H1 (cell line): ENCODE data around the gene MRPS34. TPM values are rescaled to one million over a fixed set of nuclear protein-coding genes. Genes with fewer than 3 reads are reported as not detected.

Source experiments
- CREB1 ChIP-seq: IDR thresholded peaks from 2 replicates; pipeline ENCODE4 v1.6.1; 2012; ENCODE audit warnings: inconsistent platforms
- JUN ChIP-seq: IDR thresholded peaks from 2 replicates; pipeline ENCODE4 v1.6.1; 2011; ENCODE audit warnings: low read depth, mild to moderate bottlenecking, improper control_type of control experiment, low read length
- MAX ChIP-seq: IDR thresholded peaks from 2 replicates; pipeline ENCODE4 v1.6.1; 2012; ENCODE audit warnings: inconsistent platforms
- NANOG ChIP-seq: IDR thresholded peaks from 2 replicates; pipeline ENCODE4 v1.6.1; 2011; ENCODE audit warnings: low read length, low read depth, mild to moderate bottlenecking, inconsistent platforms; ENCODE audit not compliant: insufficient read depth, poor library complexity, severe bottlenecking
- POLR2AphosphoS5 ChIP-seq: IDR thresholded peaks from 2 replicates; pipeline ENCODE4 v1.6.1; 2011; ENCODE audit warnings: low read depth, low read length
- YY1 ChIP-seq: IDR thresholded peaks from 2 replicates; pipeline ENCODE4 v1.6.1; 2011; ENCODE audit warnings: low read depth, mild to moderate bottlenecking, low read length
- polyA plus RNA-seq, 7 experiments: library from polyadenylated mRNA; depleted of rRNA in 3 of 7; stranded (reverse) in 5 of 7; unstranded in 2 of 7; fragments of >200 nt in 5 of 7; fragments of 200-250 nt in 2 of 7; gene quantifications; 1 replicate in 5 of 7; 2 replicates in 1 of 7; 4 replicates in 1 of 7; pipeline versions ENCODE4 v1.2.1 to v1.2.3, GENCODE V29; 2011 to 2013; ENCODE audit warnings: missing spikeins in 2 of 7, mixed read lengths in 2 of 7
- total RNA-seq: library from RNA; stranded (reverse); fragmentation: NEBNext Ultra II Directional; extraction: Animal tissue kit (Norgen Biotek cat#: 25700); gene quantifications from 2 replicates; pipeline ENCODE4 v1.2.1, GENCODE V29; 2021

Gene MRPS34
- total and polyA plus RNA-seq, 2 of the 8 experiments (the other 6 are each of a cell fraction or from before 2014, with no cell fraction given): 168 to 252 TPM

- TF ChIP-seq JUN (no peak), CREB1 (peak; percentile 98), MAX (peak; percentile 49; the same call in 1 of the 2 replicates), YY1 (no peak), NANOG (peak; percentile 17), POLR2AphosphoS5 (peak; percentile 3)
These were observed 9.7 kb upstream of the MRPS34 start, which contains the start of the genes NUBP2 and SPSB3 (continued) for GRCh38 chr16:1782408-1783264.
